ENCODE data around the gene TMEM44.

GRCh38 chr3:194682694-194683310 is 49.6 kb upstream of the TMEM44 start:
- TF ChIP-seq EZH2 (IDR thresholded peaks at IDR 0.05) (no peak), EZH2phosphoT487 (IDR thresholded peaks at IDR 0.05) (no peak)
- TF ChIP-seq, protein P1, sequence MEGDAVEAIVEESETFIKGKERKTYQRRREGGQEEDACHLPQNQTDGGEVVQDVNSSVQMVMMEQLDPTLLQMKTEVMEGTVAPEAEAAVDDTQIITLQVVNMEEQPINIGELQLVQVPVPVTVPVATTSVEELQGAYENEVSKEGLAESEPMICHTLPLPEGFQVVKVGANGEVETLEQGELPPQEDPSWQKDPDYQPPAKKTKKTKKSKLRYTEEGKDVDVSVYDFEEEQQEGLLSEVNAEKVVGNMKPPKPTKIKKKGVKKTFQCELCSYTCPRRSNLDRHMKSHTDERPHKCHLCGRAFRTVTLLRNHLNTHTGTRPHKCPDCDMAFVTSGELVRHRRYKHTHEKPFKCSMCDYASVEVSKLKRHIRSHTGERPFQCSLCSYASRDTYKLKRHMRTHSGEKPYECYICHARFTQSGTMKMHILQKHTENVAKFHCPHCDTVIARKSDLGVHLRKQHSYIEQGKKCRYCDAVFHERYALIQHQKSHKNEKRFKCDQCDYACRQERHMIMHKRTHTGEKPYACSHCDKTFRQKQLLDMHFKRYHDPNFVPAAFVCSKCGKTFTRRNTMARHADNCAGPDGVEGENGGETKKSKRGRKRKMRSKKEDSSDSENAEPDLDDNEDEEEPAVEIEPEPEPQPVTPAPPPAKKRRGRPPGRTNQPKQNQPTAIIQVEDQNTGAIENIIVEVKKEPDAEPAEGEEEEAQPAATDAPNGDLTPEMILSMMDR (IDR thresholded peaks at IDR 0.05): peak; percentile 87
